Erythroblast (primary cell): ENCODE results near the gene RBKS.

ENCODE experiments used
- GATA1 ChIP-seq: IDR thresholded peaks from 2 replicates; pipeline ENCODE4 v1.6.1; 2011; ENCODE audit warnings: low read depth, mild to moderate bottlenecking, control low read depth, low read length, moderate library complexity
- POLR2A ChIP-seq: IDR thresholded peaks from 2 replicates; pipeline ENCODE4 v1.6.1; 2011; ENCODE audit warnings: mild to moderate bottlenecking, low read length

- TF ChIP-seq POLR2A (no peak), GATA1 (no peak)
These were observed 124.4 kb downstream of the RBKS start for GRCh38 chr2:27765621-27766286.
